HG02840 (cell line): ENCODE results near the gene DTD1.

Source experiments
- ATAC-seq: cut with Tn5 transposase; IDR thresholded peaks from one replicate; pipeline ENCODE4 v1.9.1; 2021; ENCODE audit warnings: mild to moderate bottlenecking, moderate library complexity, moderate number of reproducible peaks; ENCODE audit not compliant: unreplicated experiment, low FRiP score

DTD1 gene

GRCh38 chr20:18587665-18588573 lies at the start of gene DTD1:
TSS of gene DTD1 (plus strand) at chr20:18588054. CDS start at chr20:18588073, 19 bp downstream.
- peak; percentile 87 for ATAC-seq

- ATAC-seq: no peak
Observed at GRCh38 chr20:18541741-18542140, 46.1 kb upstream of the DTD1 start.

- ATAC-seq: no peak
Observed at GRCh38 chr20:18543216-18543615, 44.6 kb upstream of the DTD1 start.

GRCh38 chr20:18543932-18544331 lies 43.9 kb upstream of the DTD1 start:
- no peak for ATAC-seq

GRCh38 chr20:18545566-18545965 lies 42.3 kb upstream of the DTD1 start:
- ATAC-seq: no peak

GRCh38 chr20:18548465-18548864 lies 39.4 kb upstream of the DTD1 start:
- ATAC-seq: no peak

GRCh38 chr20:18553746-18554145 lies 34.1 kb upstream of the DTD1 start:
- no peak for ATAC-seq

- ATAC-seq: peak; percentile 97
Observed at GRCh38 chr20:18566892-18567738, 20.7 kb upstream of the DTD1 start, which contains the start of gene SMIM26. TSS of gene SMIM26 (plus strand) at chr20:18567432. CDS start at chr20:18567479, 47 bp downstream.

- ATAC-seq: no peak
Observed at GRCh38 chr20:18567739-18568091, 20.1 kb upstream of the DTD1 start.

GRCh38 chr20:18571009-18571408 lies 16.8 kb upstream of the DTD1 start:
- no peak for ATAC-seq

- no peak for ATAC-seq
Observed at GRCh38 chr20:18571578-18571977, 16.3 kb upstream of the DTD1 start.

GRCh38 chr20:18577942-18578341 lies 9.9 kb upstream of the DTD1 start:
- ATAC-seq: no peak

GRCh38 chr20:18578581-18578980 lies 9.3 kb upstream of the DTD1 start:
- ATAC-seq: no peak

GRCh38 chr20:18580012-18580411 lies 7.8 kb upstream of the DTD1 start:
- no peak for ATAC-seq

GRCh38 chr20:18585134-18585533 lies 2.7 kb upstream of the DTD1 start:
- ATAC-seq: no peak

- peak; percentile 8 for ATAC-seq
Observed at GRCh38 chr20:18588574-18588933, 700 bp downstream of the DTD1 start.

- ATAC-seq: no peak
Observed at GRCh38 chr20:18589941-18590674, 2.3 kb downstream of the DTD1 start.

- ATAC-seq: no peak
Observed at GRCh38 chr20:18596270-18596669, 8.4 kb downstream of the DTD1 start.

- no peak for ATAC-seq
Observed at GRCh38 chr20:18609741-18610140, 21.9 kb downstream of the DTD1 start.

GRCh38 chr20:18611492-18611891 lies 23.6 kb downstream of the DTD1 start:
- ATAC-seq: no peak

GRCh38 chr20:18613553-18613952 lies 25.7 kb downstream of the DTD1 start:
- ATAC-seq: no peak
